ENCODE measurements around the gene SRBD1.

SRBD1 gene

GRCh38 chr2:45390441-45390840 is 220.6 kb downstream of the SRBD1 start:
- no peak overlapping the region for H3K27ac ChIP-seq
- TF ChIP-seq CTCF (IDR thresholded peaks at IDR 0.05) (no peak), ZFX (IDR thresholded peaks at IDR 0.05; ENCODE audit: borderline replicate concordance) (no peak)

- H3K27ac ChIP-seq: peak overlapping the region; percentile 40
- TF ChIP-seq CTCF (IDR thresholded peaks at IDR 0.05) (no peak), ZFX (IDR thresholded peaks at IDR 0.05; ENCODE audit: borderline replicate concordance) (no peak)
Observed at GRCh38 chr2:45388541-45389100, 222.4 kb downstream of the SRBD1 start.

GRCh38 chr2:45382744-45383143 is 228.3 kb downstream of the SRBD1 start:
- no peak overlapping the region for H3K27ac ChIP-seq
- no peak for TF ChIP-seq ZFX (IDR thresholded peaks at IDR 0.05; ENCODE audit: borderline replicate concordance)
- no peak for TF ChIP-seq CTCF (IDR thresholded peaks at IDR 0.05)

- no peak overlapping the region for H3K27ac ChIP-seq
- TF ChIP-seq CTCF (IDR thresholded peaks at IDR 0.05) (no peak), ZFX (IDR thresholded peaks at IDR 0.05; ENCODE audit: borderline replicate concordance) (no peak)
Observed at GRCh38 chr2:45380131-45380836, 230.8 kb downstream of the SRBD1 start.

- TF ChIP-seq ZFX (IDR thresholded peaks at IDR 0.05; ENCODE audit: borderline replicate concordance): no peak
- no peak for TF ChIP-seq CTCF (IDR thresholded peaks at IDR 0.05)
- no peak overlapping the region for H3K27ac ChIP-seq
Observed at GRCh38 chr2:45379399-45380087, 231.5 kb downstream of the SRBD1 start.

GRCh38 chr2:45373534-45373933 is 237.5 kb downstream of the SRBD1 start:
- no peak for TF ChIP-seq ZFX (IDR thresholded peaks at IDR 0.05; ENCODE audit: borderline replicate concordance)
- no peak for TF ChIP-seq CTCF (IDR thresholded peaks at IDR 0.05)
- H3K27ac ChIP-seq: no peak overlapping the region

GRCh38 chr2:45370369-45370768 is 240.7 kb downstream of the SRBD1 start:
- no peak for TF ChIP-seq CTCF (IDR thresholded peaks at IDR 0.05)
- peak overlapping the region; percentile 12; the same call in 1 of the 2 replicates for H3K27ac ChIP-seq

Measured in 22Rv1 (cell line).